ENCODE measurements around the gene DGKI. TPM values are rescaled to one million over a fixed set of nuclear protein-coding genes. Genes with fewer than 3 reads are reported as not detected.

The DGKI gene
- total and polyA plus RNA-seq, 2 of the 13 experiments (the other 11 are each of a cell fraction or from before 2014, with no cell fraction given): 0.09 to 0.17 TPM

GRCh38 chr7:137717811-137718271 is 128.9 kb downstream of the DGKI start:
- no peak overlapping the region for H3K4me3 ChIP-seq (replicated peaks in 1 of 3; ENCODE audit: insufficient read depth in 1 of 3, low read depth in 2 of 3, low read length in 3 of 3)
- ATAC-seq: no peak
- H2AFZ ChIP-seq (ENCODE audit: low read length): no peak overlapping the region
- intact Hi-C loops (cut with micrococcal nuclease; ENCODE audit: unreplicated experiment): no loop called here
- H3K4me2 ChIP-seq (ENCODE audit: low read depth, low read length): no peak overlapping the region
- H3K36me3 ChIP-seq (replicated peaks in 1 of 2; ENCODE audit: control insufficient read depth in 1 of 2, insufficient read depth in 2 of 2, low read length in 2 of 2): no peaks in the 10 kb centered on the region
- H3K4me1 ChIP-seq (ENCODE audit: insufficient read depth, low read length): no peaks in the 10 kb centered on the region
- no peak for DNase-seq (ENCODE audit: low spot score)
- peaks cover 0 to 53% of the 10 kb centered on the region in 2 experiments; a peak in 3 of 5 replicates for H3K27me3 ChIP-seq (ENCODE audit: control insufficient read depth in 1 of 2, insufficient read depth in 2 of 2, low read length in 2 of 2)
- no peak overlapping the region for H3K9ac ChIP-seq (ENCODE audit: insufficient read depth, low read depth, low read length)
- in situ Hi-C loops (cut with HindIII; ENCODE audit: extremely low pct_ligation_motif_present, low pct_unique_long_range_greater_than_20kb): no loop called here
- no peaks in the 10 kb centered on the region for H4K20me1 ChIP-seq (ENCODE audit: insufficient read depth, low read length)
- H3K9me3 ChIP-seq (ENCODE audit: low read length): no peaks in the 10 kb centered on the region
- ChIA-PET CTCF (ENCODE audit: low intra/inter-chr PET ratio, low total read pairs) (no interaction called here), POLR2A (no interaction called here)
- no peak for FAIRE-seq
- no peaks in the 10 kb centered on the region for H3K79me2 ChIP-seq (ENCODE audit: insufficient read depth, low read length)
- H3K27ac ChIP-seq (ENCODE audit: extremely low read length, insufficient read depth, low read length): no peak overlapping the region
- TF ChIP-seq ZNF773 (CRISPR knock-in tag; IDR thresholded peaks at IDR 0.05; ENCODE audit: borderline replicate concordance): no peak
- no peak for TF ChIP-seq TMF1 (CRISPR knock-in tag; IDR thresholded peaks at IDR 0.05; ENCODE audit: low read depth)
- no peak for TF ChIP-seq BRD4 (CRISPR knock-in tag; IDR thresholded peaks at IDR 0.05)
- TF ChIP-seq POLR2G (IDR thresholded peaks at IDR 0.05; ENCODE audit: low read depth, low read length): no peak
- no peak for TF ChIP-seq FOXO4 (CRISPR knock-in tag; conservative IDR thresholded peaks at IDR 0.05)
- TF ChIP-seq ZNF782 (CRISPR knock-in tag; IDR thresholded peaks at IDR 0.05; ENCODE audit: borderline replicate concordance): no peak
- TF ChIP-seq ZNF644 (CRISPR knock-in tag; IDR thresholded peaks at IDR 0.05; ENCODE audit: low read depth): no peak
- TF ChIP-seq ZFAT (CRISPR knock-in tag; conservative IDR thresholded peaks at IDR 0.05): no peak
- TF ChIP-seq GMEB2 (CRISPR knock-in tag; IDR thresholded peaks at IDR 0.05; ENCODE audit: low read depth): no peak
- TF ChIP-seq PBX2 (CRISPR knock-in tag; IDR thresholded peaks at IDR 0.05): no peak
- TF ChIP-seq AKAP8 (CRISPR knock-in tag; IDR thresholded peaks at IDR 0.05): no peak
- no peak for TF ChIP-seq FOSL2 (CRISPR knock-in tag; IDR thresholded peaks at IDR 0.05)
- TF ChIP-seq ZNF232 (CRISPR knock-in tag; IDR thresholded peaks at IDR 0.05; ENCODE audit: borderline replicate concordance): no peak
- no peak for TF ChIP-seq DZIP1 (CRISPR knock-in tag; IDR thresholded peaks at IDR 0.05)
- no peak for TF ChIP-seq CREM (IDR thresholded peaks at IDR 0.05)
- no peak for TF ChIP-seq CREM (CRISPR knock-in tag; IDR thresholded peaks at IDR 0.05)
- no peak for TF ChIP-seq CCDC6 (CRISPR knock-in tag; IDR thresholded peaks at IDR 0.05)
- no peak for TF ChIP-seq ZBTB7B (CRISPR knock-in tag; IDR thresholded peaks at IDR 0.05)
- no peak for TF ChIP-seq MYPOP (CRISPR knock-in tag; IDR thresholded peaks at IDR 0.05)
- no TSS peak for BruUV-seq (replicated peaks)
- 14% methylated on average over 7 of the region's 7 CpGs for WGBS (ENCODE audit: low lambda C conversion rate)
